HepG2 (cell line): ENCODE data around the gene RAP1GAP2. TPM values are rescaled to one million over a fixed set of nuclear protein-coding genes. Genes with fewer than 3 reads are reported as not detected.

Source experiments
- JDP2 ChIP-seq: sonication (generic); formaldehyde crosslinking; IDR thresholded peaks from 2 replicates; pipeline ENCODE4 v1.8.1; 2022; ENCODE audit warnings: missing genetic modification reagents, borderline replicate concordance
- KDM2A ChIP-seq: sonication (generic); formaldehyde crosslinking; IDR thresholded peaks from 2 replicates; pipeline ENCODE4 v1.4.0; 2020; ENCODE audit warnings: low read depth, missing genetic modification reagents, borderline replicate concordance
- PATZ1 ChIP-seq: sonication (generic); formaldehyde crosslinking; IDR thresholded peaks from 2 replicates; pipeline ENCODE4 v1.4.0; 2020; ENCODE audit warnings: missing genetic modification reagents
- RARG ChIP-seq: sonication (generic); formaldehyde crosslinking; IDR thresholded peaks from 2 replicates; pipeline ENCODE4 v1.4.0; 2020; ENCODE audit warnings: low read depth, mild to moderate bottlenecking, missing genetic modification reagents
- RNF219 ChIP-seq: sonication (generic); formaldehyde crosslinking; IDR thresholded peaks from 2 replicates; pipeline ENCODE4 v1.5.0; 2020; ENCODE audit warnings: mild to moderate bottlenecking, missing genetic modification reagents
- SMC3 ChIP-seq: IDR thresholded peaks from 2 replicates; pipeline ENCODE4 v1.6.1; 2011; ENCODE audit warnings: low read length, improper control_type of control experiment
- STAG1 ChIP-seq: sonication (generic); formaldehyde crosslinking; IDR thresholded peaks from 2 replicates; pipeline ENCODE4 v1.4.0; 2020; ENCODE audit warnings: missing genetic modification reagents
- TFAP4 ChIP-seq: sonication (generic); IDR thresholded peaks from 2 replicates; pipeline ENCODE4 v1.6.1; 2016; ENCODE audit warnings: low read depth, borderline replicate concordance
- ZNF446 ChIP-seq: sonication (generic); formaldehyde crosslinking; IDR thresholded peaks from 2 replicates; pipeline ENCODE4 v1.5.0; 2020; ENCODE audit warnings: mild to moderate bottlenecking, missing genetic modification reagents
- ZNF687 ChIP-seq: sonication (generic); formaldehyde crosslinking; IDR thresholded peaks from 2 replicates; pipeline ENCODE4 v1.5.1; 2020; ENCODE audit warnings: mild to moderate bottlenecking, missing genetic modification reagents, moderate library complexity
- ZNF891 ChIP-seq: sonication (generic); formaldehyde crosslinking; IDR thresholded peaks from 2 replicates; pipeline ENCODE4 v1.5.0; 2020; ENCODE audit warnings: mild to moderate bottlenecking, missing genetic modification reagents
- ZSCAN9 ChIP-seq: IDR thresholded peaks from 2 replicates; pipeline ENCODE4 v1.6.1; 2016; ENCODE audit warnings: borderline replicate concordance
- polyA plus RNA-seq, 8 experiments: library from polyadenylated mRNA; depleted of rRNA in 3 of 8; stranded (reverse) in 7 of 8; unstranded in 1 of 8; fragments of >200 nt; fragmentation: Illumina TruSeq in 4 of 8; extraction: Trizol in 4 of 8; gene quantifications; 2 replicates each; pipeline versions ENCODE4 v1.2.1 to v1.2.3, GENCODE V29; 2011 to 2016; ENCODE audit warnings: low read depth in 4 of 8, missing spikeins in 1 of 8, mixed read lengths in 1 of 8; ENCODE audit not compliant: insufficient read depth in 1 of 8
- total RNA-seq, 5 experiments: library from RNA; depleted of rRNA; stranded (reverse); fragments of >200 nt; fragmentation: Illumina TruSeq; extraction: Trizol; gene quantifications; 2 replicates each; pipeline ENCODE4 v1.2.3, GENCODE V29; 2016; ENCODE audit warnings: low read depth in 1 of 5
- TF ChIP-seq, protein P1 (sequence below): IDR thresholded peaks from 2 replicates; pipeline ENCODE4 v1.6.1; 2012; ENCODE audit warnings: low read length, improper control_type of control experiment
- TF ChIP-seq, protein P2 (sequence below): sonication (generic); formaldehyde crosslinking; IDR thresholded peaks from 2 replicates; pipeline ENCODE4 v1.5.0; 2020; ENCODE audit warnings: mild to moderate bottlenecking, missing genetic modification reagents, moderate library complexity

The RAP1GAP2 gene
- total and polyA plus RNA-seq, 2 of the 13 experiments (the other 11 are each of a cell fraction or from before 2014, with no cell fraction given), result 10.9 to 12.0 TPM

- TF ChIP-seq TFAP4 (peak; percentile 25; the same call in 1 of the 2 replicates), SMC3 (peak; percentile 74), RARG (CRISPR knock-in tag) (no peak), ZNF891 (CRISPR knock-in tag) (0 out of 2 replicates have a peak, but pooled peaks have one; percentile 14), PATZ1 (0 out of 2 replicates have a peak, but pooled peaks have one; percentile 34), ZNF687 (CRISPR knock-in tag) (peak; percentile 29), RNF219 (CRISPR knock-in tag) (no peak), ZSCAN9 (no peak), KDM2A (CRISPR knock-in tag) (peak; percentile 25; the same call in 1 of the 2 replicates), JDP2 (no peak), ZNF446 (no peak), STAG1 (CRISPR knock-in tag) (peak; percentile 88)
- TF ChIP-seq, protein P1, sequence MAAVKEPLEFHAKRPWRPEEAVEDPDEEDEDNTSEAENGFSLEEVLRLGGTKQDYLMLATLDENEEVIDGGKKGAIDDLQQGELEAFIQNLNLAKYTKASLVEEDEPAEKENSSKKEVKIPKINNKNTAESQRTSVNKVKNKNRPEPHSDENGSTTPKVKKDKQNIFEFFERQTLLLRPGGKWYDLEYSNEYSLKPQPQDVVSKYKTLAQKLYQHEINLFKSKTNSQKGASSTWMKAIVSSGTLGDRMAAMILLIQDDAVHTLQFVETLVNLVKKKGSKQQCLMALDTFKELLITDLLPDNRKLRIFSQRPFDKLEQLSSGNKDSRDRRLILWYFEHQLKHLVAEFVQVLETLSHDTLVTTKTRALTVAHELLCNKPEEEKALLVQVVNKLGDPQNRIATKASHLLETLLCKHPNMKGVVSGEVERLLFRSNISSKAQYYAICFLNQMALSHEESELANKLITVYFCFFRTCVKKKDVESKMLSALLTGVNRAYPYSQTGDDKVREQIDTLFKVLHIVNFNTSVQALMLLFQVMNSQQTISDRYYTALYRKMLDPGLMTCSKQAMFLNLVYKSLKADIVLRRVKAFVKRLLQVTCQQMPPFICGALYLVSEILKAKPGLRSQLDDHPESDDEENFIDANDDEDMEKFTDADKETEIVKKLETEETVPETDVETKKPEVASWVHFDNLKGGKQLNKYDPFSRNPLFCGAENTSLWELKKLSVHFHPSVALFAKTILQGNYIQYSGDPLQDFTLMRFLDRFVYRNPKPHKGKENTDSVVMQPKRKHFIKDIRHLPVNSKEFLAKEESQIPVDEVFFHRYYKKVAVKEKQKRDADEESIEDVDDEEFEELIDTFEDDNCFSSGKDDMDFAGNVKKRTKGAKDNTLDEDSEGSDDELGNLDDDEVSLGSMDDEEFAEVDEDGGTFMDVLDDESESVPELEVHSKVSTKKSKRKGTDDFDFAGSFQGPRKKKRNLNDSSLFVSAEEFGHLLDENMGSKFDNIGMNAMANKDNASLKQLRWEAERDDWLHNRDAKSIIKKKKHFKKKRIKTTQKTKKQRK, result no peak
- TF ChIP-seq, protein P2, sequence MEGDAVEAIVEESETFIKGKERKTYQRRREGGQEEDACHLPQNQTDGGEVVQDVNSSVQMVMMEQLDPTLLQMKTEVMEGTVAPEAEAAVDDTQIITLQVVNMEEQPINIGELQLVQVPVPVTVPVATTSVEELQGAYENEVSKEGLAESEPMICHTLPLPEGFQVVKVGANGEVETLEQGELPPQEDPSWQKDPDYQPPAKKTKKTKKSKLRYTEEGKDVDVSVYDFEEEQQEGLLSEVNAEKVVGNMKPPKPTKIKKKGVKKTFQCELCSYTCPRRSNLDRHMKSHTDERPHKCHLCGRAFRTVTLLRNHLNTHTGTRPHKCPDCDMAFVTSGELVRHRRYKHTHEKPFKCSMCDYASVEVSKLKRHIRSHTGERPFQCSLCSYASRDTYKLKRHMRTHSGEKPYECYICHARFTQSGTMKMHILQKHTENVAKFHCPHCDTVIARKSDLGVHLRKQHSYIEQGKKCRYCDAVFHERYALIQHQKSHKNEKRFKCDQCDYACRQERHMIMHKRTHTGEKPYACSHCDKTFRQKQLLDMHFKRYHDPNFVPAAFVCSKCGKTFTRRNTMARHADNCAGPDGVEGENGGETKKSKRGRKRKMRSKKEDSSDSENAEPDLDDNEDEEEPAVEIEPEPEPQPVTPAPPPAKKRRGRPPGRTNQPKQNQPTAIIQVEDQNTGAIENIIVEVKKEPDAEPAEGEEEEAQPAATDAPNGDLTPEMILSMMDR (CRISPR knock-in tag), result peak; percentile 85
Measured at GRCh38 chr17:2929881-2930533, 133.8 kb downstream of the RAP1GAP2 start (continued).
